NB4 (cell line): Measurements from ENCODE around the gene COMMD7.
A peak's percentile ranks its signal among the peaks of the same experiment; 100 is the strongest.

ENCODE experiments used
- DNase-seq: peaks from one replicate; pipeline ENCODE4 v3.0.0; 2010; ENCODE audit warnings: low read depth
- H3K4me3 ChIP-seq: one replicate; pipeline ENCODE4 v1.5.1; 2011; ENCODE audit warnings: mild to moderate bottlenecking, low read depth, low read length, moderate library complexity
- CTCF ChIP-seq: IDR thresholded peaks from one replicate; pipeline ENCODE4 v1.5.1; 2012; ENCODE audit warnings: low read depth, low read length
- MAX ChIP-seq: IDR thresholded peaks from 2 replicates; pipeline ENCODE4 v1.6.1; 2011; ENCODE audit warnings: low read depth, low read length
- MYC ChIP-seq: IDR thresholded peaks from 2 replicates; pipeline ENCODE4 v1.6.1; 2011; ENCODE audit warnings: low read depth, low read length
- POLR2A ChIP-seq: IDR thresholded peaks from 2 replicates; pipeline ENCODE4 v1.6.1; 2011; ENCODE audit warnings: mild to moderate bottlenecking; ENCODE audit not compliant: insufficient read length; ENCODE audit errors: extremely low read depth

COMMD7 gene

GRCh38 chr20:32652739-32653526 is 90.3 kb downstream of the COMMD7 start:
- TF ChIP-seq POLR2A, result no peak
- TF ChIP-seq MYC, result no peak; the same call in 1 of the 2 replicates
- TF ChIP-seq MAX, result no peak
- TF ChIP-seq CTCF, result peak; percentile 93
- no peak overlapping the region for H3K4me3 ChIP-seq
- peak; percentile 97 for DNase-seq
